Measurements from ENCODE around the gene LANCL1.

DNA sequence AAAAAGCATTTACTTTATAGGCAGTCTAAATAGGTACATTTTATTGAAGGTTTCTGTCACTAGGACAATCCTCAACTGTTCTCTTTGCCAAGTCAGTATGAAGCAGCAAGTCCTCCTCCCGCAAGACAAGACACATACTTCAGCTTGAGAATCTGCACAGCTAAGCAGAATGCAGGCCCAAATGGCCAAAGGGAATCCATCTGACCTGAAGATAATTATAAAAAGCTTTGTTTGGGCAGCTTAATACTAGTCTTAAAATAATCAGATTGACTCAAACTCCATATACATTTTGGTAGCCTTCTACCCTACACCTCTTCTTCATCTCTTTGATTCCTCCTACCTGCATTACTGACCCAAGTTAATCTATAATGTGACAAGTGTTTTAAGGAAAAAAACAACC lies 1.8 kb downstream of the LANCL1 start:
- TF ChIP-seq, protein P1, sequence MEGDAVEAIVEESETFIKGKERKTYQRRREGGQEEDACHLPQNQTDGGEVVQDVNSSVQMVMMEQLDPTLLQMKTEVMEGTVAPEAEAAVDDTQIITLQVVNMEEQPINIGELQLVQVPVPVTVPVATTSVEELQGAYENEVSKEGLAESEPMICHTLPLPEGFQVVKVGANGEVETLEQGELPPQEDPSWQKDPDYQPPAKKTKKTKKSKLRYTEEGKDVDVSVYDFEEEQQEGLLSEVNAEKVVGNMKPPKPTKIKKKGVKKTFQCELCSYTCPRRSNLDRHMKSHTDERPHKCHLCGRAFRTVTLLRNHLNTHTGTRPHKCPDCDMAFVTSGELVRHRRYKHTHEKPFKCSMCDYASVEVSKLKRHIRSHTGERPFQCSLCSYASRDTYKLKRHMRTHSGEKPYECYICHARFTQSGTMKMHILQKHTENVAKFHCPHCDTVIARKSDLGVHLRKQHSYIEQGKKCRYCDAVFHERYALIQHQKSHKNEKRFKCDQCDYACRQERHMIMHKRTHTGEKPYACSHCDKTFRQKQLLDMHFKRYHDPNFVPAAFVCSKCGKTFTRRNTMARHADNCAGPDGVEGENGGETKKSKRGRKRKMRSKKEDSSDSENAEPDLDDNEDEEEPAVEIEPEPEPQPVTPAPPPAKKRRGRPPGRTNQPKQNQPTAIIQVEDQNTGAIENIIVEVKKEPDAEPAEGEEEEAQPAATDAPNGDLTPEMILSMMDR (IDR thresholded peaks at IDR 0.05) = no peak
- no peak for TF ChIP-seq POLR2A (IDR thresholded peaks at IDR 0.05)

Data from lower leg skin (tissue), 3 donors.